ENCODE results near the gene DYNLT4. TPM values are rescaled to one million over a fixed set of nuclear protein-coding genes. Genes with fewer than 3 reads are reported as not detected.

The DYNLT4 gene
- total RNA-seq, 1 experiment from 2014 or later = not detected

- H3K4me3 Mint-ChIP-seq (ENCODE audit: unreplicated experiment) = no peak overlapping the region
- DNase-seq = no peak
- H3K27ac Mint-ChIP-seq (ENCODE audit: unreplicated experiment) = no peak overlapping the region
- intact Hi-C loops (cut with micrococcal nuclease; ENCODE audit: unreplicated experiment) = no loop called here
- no peaks in the 10 kb centered on the region for H3K9me3 ChIP-seq
- no peaks in the 10 kb centered on the region for H3K27me3 Mint-ChIP-seq (ENCODE audit: insufficient read depth, unreplicated experiment)
- ChIA-PET POLR2A (no interaction called here), CTCF (no interaction called here)
- no peaks in the 10 kb centered on the region for H3K4me1 ChIP-seq
- no peaks in the 10 kb centered on the region for H3K9me3 Mint-ChIP-seq (ENCODE audit: unreplicated experiment)
- TF ChIP-seq CTCF (IDR thresholded peaks at IDR 0.05; ENCODE audit: insufficient read depth in 1 of 2, low read depth in 1 of 2, low read length in 1 of 2, severe bottlenecking in 1 of 2, unreplicated experiment in 1 of 2) = no peak
- H3K27me3 ChIP-seq (replicated peaks; ENCODE audit: control insufficient read depth, insufficient read depth, low read length) = no peaks in the 10 kb centered on the region
- no peaks in the 10 kb centered on the region for H3K4me1 Mint-ChIP-seq (ENCODE audit: low read depth, unreplicated experiment)
- H3K36me3 Mint-ChIP-seq (ENCODE audit: insufficient read depth, unreplicated experiment) = peaks cover 67% of the 10 kb centered on the region
- H3K36me3 ChIP-seq (ENCODE audit: control insufficient read depth, insufficient read depth, low read length) = peaks cover 4% of the 10 kb centered on the region
- BruUV-seq (replicated peaks) = no TSS peak
- no peak overlapping the region for H3K4me3 ChIP-seq (ENCODE audit: low read depth, low read length)
Measured at GRCh38 chr1:44759077-44759476, 48.1 kb downstream of the DYNLT4 start.

- Mint-ChIP-seq H3K9me3 (ENCODE audit: unreplicated experiment) (no peaks in the 10 kb centered on the region), H3K36me3 (ENCODE audit: insufficient read depth, unreplicated experiment) (peaks cover 68% of the 10 kb centered on the region), H3K27ac (ENCODE audit: unreplicated experiment) (no peak overlapping the region), H3K4me1 (ENCODE audit: low read depth, unreplicated experiment) (no peaks in the 10 kb centered on the region), H3K4me3 (ENCODE audit: unreplicated experiment) (no peak overlapping the region), H3K27me3 (ENCODE audit: insufficient read depth, unreplicated experiment) (no peaks in the 10 kb centered on the region)
- CTCF ChIA-PET = no interaction called here
- no peak for DNase-seq
- BruUV-seq (replicated peaks) = no TSS peak
- intact Hi-C loops (cut with micrococcal nuclease; ENCODE audit: unreplicated experiment) = no loop called here
- H3K9me3 ChIP-seq = no peaks in the 10 kb centered on the region
- peaks cover 4% of the 10 kb centered on the region for H3K36me3 ChIP-seq (ENCODE audit: control insufficient read depth, insufficient read depth, low read length)
- no peaks in the 10 kb centered on the region for H3K27me3 ChIP-seq (replicated peaks; ENCODE audit: control insufficient read depth, insufficient read depth, low read length)
- no peak for TF ChIP-seq CTCF (IDR thresholded peaks at IDR 0.05; ENCODE audit: insufficient read depth in 1 of 2, low read depth in 1 of 2, low read length in 1 of 2, severe bottlenecking in 1 of 2, unreplicated experiment in 1 of 2)
- POLR2A ChIA-PET = no interaction called here
- H3K4me1 ChIP-seq = no peaks in the 10 kb centered on the region
- H3K4me3 ChIP-seq (ENCODE audit: low read depth, low read length) = no peak overlapping the region
Measured at GRCh38 chr1:44757420-44757819, 49.7 kb downstream of the DYNLT4 start.

Other genes with a start within 250 kb of the DYNLT4 start
- gene TMEM53, start 132.9 kb downstream of the DYNLT4 start, total RNA-seq (2022) = 3.5 and 4.4 TPM in 2 replicates
- 0.37 TPM in 1 of 2 replicates, not detected in the other for gene ARMH1, start 132.6 kb downstream of the DYNLT4 start, total RNA-seq (2022)
- gene RNU5D-1, start 76.2 kb downstream of the DYNLT4 start, total RNA-seq (2022) = 16.3 TPM in 1 of 2 replicates, not detected in the other
- 61.0 and 63.2 TPM in 2 replicates for gene KIF2C, start 67.5 kb downstream of the DYNLT4 start, total RNA-seq (2022)
- 1,451 and 1,467 TPM in 2 replicates for gene RPS8, start 31.8 kb downstream of the DYNLT4 start, total RNA-seq (2022)
- not detected in 2 replicates for gene BEST4, start 19.2 kb downstream of the DYNLT4 start, total RNA-seq (2022)
- gene PLK3, start 7.0 kb downstream of the DYNLT4 start, total RNA-seq (2022) = 3.2 and 5.2 TPM in 2 replicates
- 0.53 and 1.6 TPM in 2 replicates for gene BTBD19, start 1.2 kb upstream of the DYNLT4 start, total RNA-seq (2022)
- 0.44 and 0.48 TPM in 2 replicates for gene PTCH2, start 35.9 kb upstream of the DYNLT4 start, total RNA-seq (2022)
- 22.5 and 24.3 TPM in 2 replicates for gene EIF2B3, start 179.2 kb upstream of the DYNLT4 start, total RNA-seq (2022)
- 28.8 and 29.4 TPM in 2 replicates for gene HECTD3, start 204.0 kb upstream of the DYNLT4 start, total RNA-seq (2022)
- gene UROD, start 204.9 kb upstream of the DYNLT4 start, total RNA-seq (2022) = 44.8 and 54.3 TPM in 2 replicates

Measured in Caco-2 (cell line).